Panc1 (cell line): ENCODE data around the gene ANO4. TPM values are rescaled to one million over a fixed set of nuclear protein-coding genes. Genes with fewer than 3 reads are reported as not detected.

Source experiments
- ATAC-seq: fragments of 200-7000 bp; cut with Tn5 transposase; 2 replicates; pipeline ENCODE4 v1.9.1; 2020; ENCODE audit warnings: mild to moderate bottlenecking, moderate library complexity
- BruUV-seq: library from RNA; stranded (reverse); fragments of 400-500 nt; replicated peaks from 2 replicates; lab custom pipeline; 2021; lab: Mats Ljungman, UMichigan
- CTCF ChIA-PET: fragments of 300-600 bp; sonication (Branson Sonifier 250); formaldehyde crosslinking; loops from one replicate; lab custom pipeline; 2022; ENCODE audit warnings: antibody characterized with exemption; lab: Charles Lee
- POLR2A ChIA-PET: fragments of 300-600 bp; sonication (Branson Sonifier 250); formaldehyde crosslinking; loops from one replicate; lab custom pipeline; 2022; ENCODE audit warnings: antibody characterized with exemption; lab: Charles Lee
- DNase-seq: peaks from one replicate; pipeline ENCODE4 v3.0.0-alpha.2; 2010; ENCODE audit warnings: low read depth, low spot score
- H3K27ac ChIP-seq: 2 replicates; pipeline ENCODE4 v1.5.1; 2011; ENCODE audit warnings: mild to moderate bottlenecking, low read length, inconsistent platforms
- H3K27me3 ChIP-seq: fragments of 200-500 bp; sonication (Bioruptor generic); 2 replicates; pipeline ENCODE4 v1.6.0; 2014; ENCODE audit warnings: low read length, inconsistent platforms; ENCODE audit not compliant: control insufficient read depth, insufficient read depth
- H3K36me3 ChIP-seq: fragments of 200-500 bp; sonication (Bioruptor generic); 2 replicates; pipeline ENCODE4 v1.5.1; 2014; ENCODE audit warnings: inconsistent platforms, mild to moderate bottlenecking, low read length, moderate library complexity; ENCODE audit not compliant: control insufficient read depth, insufficient read depth
- H3K4me1 ChIP-seq: 2 replicates; pipeline ENCODE4 v1.5.1; 2011; ENCODE audit warnings: inconsistent platforms, mild to moderate bottlenecking, low read length, moderate library complexity; ENCODE audit not compliant: control insufficient read depth, insufficient read depth
- H3K4me3 ChIP-seq, 2 experiments: 2 replicates each; pipeline ENCODE4 v1.5.1; 2011 to 2012; ENCODE audit warnings: low read depth in 2 of 2, low read length in 2 of 2, mild to moderate bottlenecking in 2 of 2, inconsistent platforms in 1 of 2, moderate library complexity in 1 of 2
- H3K9me3 ChIP-seq: fragments of 200-500 bp; sonication (Bioruptor generic); 2 replicates; pipeline ENCODE4 v1.5.1; 2014; ENCODE audit warnings: low read depth, mild to moderate bottlenecking, inconsistent platforms, low read length, moderate library complexity; ENCODE audit not compliant: control insufficient read depth, insufficient read depth
- CTCF ChIP-seq: fragments of 450-650 bp; IDR thresholded peaks from 2 replicates; pipeline ENCODE4 v1.5.1; 2017; ENCODE audit warnings: mild to moderate bottlenecking
- POLR2AphosphoS5 ChIP-seq: IDR thresholded peaks from 2 replicates; pipeline ENCODE4 v1.6.1; 2012; ENCODE audit warnings: mild to moderate bottlenecking, low read depth, low read length, moderate library complexity
- REST ChIP-seq, 2 experiments: IDR thresholded peaks; 2 replicates each; pipeline ENCODE4 v1.6.1; 2011 to 2012; ENCODE audit warnings: low read depth in 2 of 2, control low read depth in 1 of 2, low read length in 1 of 2, mild to moderate bottlenecking in 1 of 2, moderate library complexity in 1 of 2; ENCODE audit not compliant: insufficient read depth in 1 of 2
- SIN3A ChIP-seq: IDR thresholded peaks from 2 replicates; pipeline ENCODE4 v1.6.1; 2012; ENCODE audit warnings: low read depth, mild to moderate bottlenecking, low read length, moderate library complexity, borderline replicate concordance; ENCODE audit not compliant: insufficient read depth
- TCF7L2 ChIP-seq: IDR thresholded peaks from 2 replicates; pipeline ENCODE4 v1.6.1; 2011; ENCODE audit warnings: mild to moderate bottlenecking, low read depth, low read length, inconsistent platforms
- in situ Hi-C: cut with HindIII; loops from 2 replicates; pipeline ENCODE4 v1.10.0; 2016; ENCODE audit warnings: low sequenced_read_pairs, low pct_unique_long_range_greater_than_20kb
- intact Hi-C: fragments of 100-400 bp; cut with micrococcal nuclease; formaldehyde crosslinking; loops from one replicate; pipeline ENCODE4 v1.10.0; 2022; ENCODE audit not compliant: unreplicated experiment
- total RNA-seq: library from RNA; stranded (reverse); gene quantifications from one replicate; pipeline ENCODE4 v1.2.1, GENCODE V29; 2021; ENCODE audit not compliant: unreplicated experiment

ANO4 gene
- total RNA-seq, 1 experiment from 2014 or later = not detected

DNA sequence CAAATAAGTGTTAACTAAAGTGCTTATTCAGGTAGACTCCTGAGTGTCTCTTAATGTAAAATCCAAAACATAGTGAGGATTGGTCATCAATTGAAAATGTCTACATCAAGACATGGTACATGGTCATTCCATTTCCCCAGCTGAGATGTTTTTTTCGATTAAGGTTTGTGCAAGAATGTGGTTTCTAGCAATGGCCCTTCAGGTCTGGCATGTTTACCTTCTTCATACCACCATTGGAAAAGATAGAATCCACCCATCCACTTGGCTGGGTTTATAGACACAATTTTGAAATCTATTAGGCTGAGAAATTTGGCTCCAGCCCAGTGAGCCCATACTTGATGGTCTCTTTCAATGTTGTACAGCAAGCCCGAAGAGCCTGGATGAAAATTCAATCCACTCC is 145.9 kb downstream of the ANO4 start:
- H3K27ac ChIP-seq = no peak overlapping the region
- no peaks in the 10 kb centered on the region for H3K36me3 ChIP-seq
- no peak for ATAC-seq
- H3K9me3 ChIP-seq = no peaks in the 10 kb centered on the region
- in situ Hi-C loops (no loop called here), intact Hi-C loops (no loop called here)
- no peaks in the 10 kb centered on the region for H3K27me3 ChIP-seq
- BruUV-seq = no TSS peak
- no peak overlapping the region for H3K4me3 ChIP-seq
- no peaks in the 10 kb centered on the region for H3K4me1 ChIP-seq
- ChIA-PET POLR2A (no interaction called here), CTCF (no interaction called here)
- DNase-seq = no peak
- TF ChIP-seq REST (IDR thresholded peaks at IDR 0.05; ENCODE audit: insufficient read depth in 1 of 2, low read depth in 2 of 2, low read length in 1 of 2) = no peak
- TF ChIP-seq SIN3A = no peak
- TF ChIP-seq CTCF = no peak
- TF ChIP-seq POLR2AphosphoS5 = no peak
- no peak for TF ChIP-seq TCF7L2

- Histone ChIP-seq H3K27ac (no peak overlapping the region), H3K4me1 (no peaks in the 10 kb centered on the region), H3K36me3 (no peaks in the 10 kb centered on the region), H3K4me3 (no peak overlapping the region), H3K27me3 (no peaks in the 10 kb centered on the region), H3K9me3 (no peaks in the 10 kb centered on the region)
- TF ChIP-seq CTCF (no peak), TCF7L2 (no peak), REST (IDR thresholded peaks at IDR 0.05; ENCODE audit: insufficient read depth in 1 of 2, low read depth in 2 of 2, low read length in 1 of 2) (no peak), POLR2AphosphoS5 (no peak), SIN3A (no peak)
- ChIA-PET CTCF (no interaction called here), POLR2A (no interaction called here)
- intact Hi-C loops (no loop called here), in situ Hi-C loops (no loop called here)
- ATAC-seq = no peak
- no TSS peak for BruUV-seq
- DNase-seq = no peak
These were observed 148.6 kb downstream of the ANO4 start for GRCh38 chr12:100942984-100943749.
